NCI-H345 (cell line): Measurements from ENCODE around the gene GAB1.

Experiments
- DNase-seq: peaks from one replicate; lab custom pipeline; 2025; lab: John Stamatoyannopoulos, UW

GAB1 gene

GRCh38 chr4:143489106-143489505, 152.4 kb downstream of the GAB1 start:
- no peak for DNase-seq

GRCh38 chr4:143498021-143498420, 161.3 kb downstream of the GAB1 start:
- DNase-seq = no peak

- DNase-seq = no peak
Observed at GRCh38 chr4:143502231-143502630, 165.6 kb downstream of the GAB1 start.

GRCh38 chr4:143506031-143506430, 169.4 kb downstream of the GAB1 start:
- DNase-seq = no peak

- no peak for DNase-seq
Observed at GRCh38 chr4:143511906-143512305, 175.2 kb downstream of the GAB1 start.

- DNase-seq = no peak
Observed at GRCh38 chr4:143512978-143513313, 176.3 kb downstream of the GAB1 start.

- peak; percentile 92 for DNase-seq
Observed at GRCh38 chr4:143513314-143514168, 176.9 kb downstream of the GAB1 start, which contains the start of gene SMARCA5. Gene SMARCA5 (plus strand): TSS chr4:143513702. CDS start chr4:143513925, 223 bp downstream.

- DNase-seq = no peak
Observed at GRCh38 chr4:143514169-143514495, 177.5 kb downstream of the GAB1 start.

GRCh38 chr4:143514497-143514896, 177.8 kb downstream of the GAB1 start:
- peak; percentile 35 for DNase-seq

- no peak for DNase-seq
Observed at GRCh38 chr4:143514901-143515300, 178.2 kb downstream of the GAB1 start.

GRCh38 chr4:143515905-143516304, 179.2 kb downstream of the GAB1 start:
- DNase-seq = no peak

GRCh38 chr4:143517764-143518163, 181.1 kb downstream of the GAB1 start:
- no peak for DNase-seq
